T-helper 17 cell (primary cell): ENCODE measurements around the gene RAD51B. TPM values are rescaled to one million over a fixed set of nuclear protein-coding genes. Genes with fewer than 3 reads are reported as not detected.

Source experiments
- ATAC-seq: fragments of 150-1000 bp; cut with Tn5 transposase; 2 replicates; pipeline ENCODE4 v1.10.0; 2021; ENCODE audit warnings: mild to moderate bottlenecking, moderate library complexity
- DNase-seq, 3 donors: peaks; one replicate each; pipeline versions ENCODE4 v3.0.0 to v3.0.0-alpha.2; 2020 to 2021
- H3K9me3 ChIP-seq: one replicate; pipeline ENCODE4 v1.7.0; 2013; ENCODE audit warnings: low read length, mild to moderate bottlenecking; ENCODE audit not compliant: control insufficient read depth, poor library complexity, severe bottlenecking
- H3K27ac Mint-ChIP-seq: one replicate; pipeline ENCODE4 v1.8.0; 2022; ENCODE audit warnings: mild to moderate bottlenecking, moderate library complexity, mixed read lengths
- H3K27me3 Mint-ChIP-seq: one replicate; pipeline ENCODE4 v1.8.0; 2022; ENCODE audit warnings: mixed read lengths
- H3K36me3 Mint-ChIP-seq: one replicate; pipeline ENCODE4 v1.8.0; 2022; ENCODE audit warnings: low read depth, mixed read lengths
- H3K4me1 Mint-ChIP-seq: one replicate; pipeline ENCODE4 v1.8.0; 2022; ENCODE audit warnings: mild to moderate bottlenecking, mixed read lengths
- H3K4me3 Mint-ChIP-seq: one replicate; pipeline ENCODE4 v1.8.0; 2022; ENCODE audit warnings: mild to moderate bottlenecking, moderate library complexity, mixed read lengths
- total RNA-seq, 4 donors: library from RNA in 2 of 4; stranded (reverse) in 2 of 4; gene quantifications; one replicate each; pipeline ENCODE4 v1.2.3 and lab custom pipeline; 2022 to 2026

RAD51B gene
- total RNA-seq, 2 donors from 2014 or later = 17.0 to 20.7 TPM

DNA sequence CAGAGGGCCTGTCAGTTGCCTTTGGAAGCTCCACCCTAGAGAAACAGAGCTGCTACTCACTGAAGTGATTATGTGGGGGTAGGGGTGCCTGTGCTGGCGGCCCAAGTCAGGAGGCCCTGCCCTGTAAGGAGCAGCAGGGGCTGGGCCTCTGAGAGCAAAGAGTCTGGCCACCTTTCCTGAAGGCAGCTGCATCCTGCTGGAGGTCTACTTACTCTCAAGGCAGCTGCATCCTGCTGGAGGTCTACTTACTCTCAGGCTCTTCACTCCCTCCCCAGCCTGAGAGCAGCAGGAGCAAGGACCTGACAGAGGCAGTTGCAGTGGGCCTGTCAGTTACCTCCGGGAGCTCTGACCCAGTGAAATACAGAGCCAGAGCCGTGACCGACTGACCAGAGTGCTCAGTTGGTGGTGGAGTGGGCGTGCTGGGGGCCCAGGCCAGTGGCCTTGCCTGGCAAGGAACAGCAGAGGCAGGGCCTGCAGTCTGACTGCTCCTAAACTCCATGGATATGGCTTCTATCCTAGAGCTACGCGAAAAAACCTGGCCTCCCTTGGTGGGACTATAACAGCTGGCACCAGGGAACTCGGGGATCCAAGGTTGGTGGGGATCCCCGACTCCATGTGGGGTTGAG, 32.3 kb downstream of the RAD51B start:
- Mint-ChIP-seq H3K27ac (peak overlapping the region; percentile 1), H3K4me1 (peaks cover 9% of the 10 kb centered on the region), H3K27me3 (no peaks in the 10 kb centered on the region), H3K4me3 (no peak overlapping the region), H3K36me3 (peaks cover 2% of the 10 kb centered on the region)
- DNase-seq (no peak), ATAC-seq (no peak)
- H3K9me3 ChIP-seq = peaks cover 4% of the 10 kb centered on the region

DNA sequence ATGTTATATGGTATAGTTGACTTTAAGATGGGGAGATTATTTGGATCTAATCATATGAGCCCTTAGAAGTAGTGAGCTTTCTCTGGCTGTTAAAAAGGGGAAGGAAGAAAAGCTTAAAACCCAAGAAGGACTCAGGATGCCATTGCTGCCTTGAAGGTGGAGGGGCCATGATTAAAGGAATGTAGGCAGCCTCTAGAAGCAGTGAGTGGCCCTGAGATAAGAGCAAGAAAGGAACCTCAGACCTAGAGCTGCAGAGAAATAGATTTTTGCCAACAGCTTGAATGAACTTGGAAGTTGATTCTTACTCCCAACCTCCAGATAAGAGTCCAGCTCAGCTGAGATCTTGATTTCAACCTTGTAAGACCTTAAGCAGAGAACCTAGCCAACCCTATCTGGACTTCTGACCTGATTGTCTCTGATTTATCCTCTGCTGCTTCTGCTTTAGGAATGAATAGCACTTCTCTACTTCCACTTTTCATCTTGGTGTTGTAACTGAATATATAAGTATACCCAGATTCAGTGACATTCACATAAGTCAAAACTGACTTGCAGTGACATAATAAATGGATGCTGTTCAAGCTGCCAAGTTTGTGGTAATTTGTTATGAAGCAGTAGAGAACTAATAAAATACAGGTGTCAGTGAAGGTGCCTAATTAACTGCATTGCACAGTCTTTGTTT, 33.5 kb downstream of the RAD51B start:
- no peak overlapping the region for H3K4me3 Mint-ChIP-seq
- H3K4me1 Mint-ChIP-seq = peaks cover 9% of the 10 kb centered on the region
- peaks cover 4% of the 10 kb centered on the region for H3K9me3 ChIP-seq
- ATAC-seq = peak; percentile 32
- peaks cover 3% of the 10 kb centered on the region for H3K36me3 Mint-ChIP-seq
- no peak for DNase-seq
- H3K27ac Mint-ChIP-seq = no peak overlapping the region
- no peaks in the 10 kb centered on the region for H3K27me3 Mint-ChIP-seq

DNA sequence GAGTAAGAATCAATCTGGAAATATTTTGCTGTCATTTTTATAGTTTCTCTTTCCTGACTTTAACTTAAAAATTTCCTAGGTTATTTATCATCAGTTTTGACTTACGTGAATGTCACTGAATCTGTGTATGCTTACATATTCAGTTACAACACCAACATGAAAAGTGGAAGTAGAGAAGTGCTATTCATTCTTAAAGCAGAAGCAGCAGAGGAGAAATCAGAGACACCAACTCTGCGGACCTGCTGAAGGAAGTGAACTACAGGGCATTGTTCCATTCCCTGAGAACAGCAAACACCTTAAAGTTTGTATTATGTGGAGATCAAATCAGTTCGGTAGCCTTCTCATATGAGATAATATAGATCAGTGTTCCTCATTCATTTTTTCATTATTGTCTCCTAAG, 34.1 kb downstream of the RAD51B start:
- no peak for ATAC-seq
- no peaks in the 10 kb centered on the region for H3K9me3 ChIP-seq
- Mint-ChIP-seq H3K4me1 (peaks cover 9% of the 10 kb centered on the region), H3K4me3 (no peak overlapping the region), H3K36me3 (peaks cover 6% of the 10 kb centered on the region), H3K27ac (no peak overlapping the region), H3K27me3 (no peaks in the 10 kb centered on the region)
- no peak for DNase-seq

DNA sequence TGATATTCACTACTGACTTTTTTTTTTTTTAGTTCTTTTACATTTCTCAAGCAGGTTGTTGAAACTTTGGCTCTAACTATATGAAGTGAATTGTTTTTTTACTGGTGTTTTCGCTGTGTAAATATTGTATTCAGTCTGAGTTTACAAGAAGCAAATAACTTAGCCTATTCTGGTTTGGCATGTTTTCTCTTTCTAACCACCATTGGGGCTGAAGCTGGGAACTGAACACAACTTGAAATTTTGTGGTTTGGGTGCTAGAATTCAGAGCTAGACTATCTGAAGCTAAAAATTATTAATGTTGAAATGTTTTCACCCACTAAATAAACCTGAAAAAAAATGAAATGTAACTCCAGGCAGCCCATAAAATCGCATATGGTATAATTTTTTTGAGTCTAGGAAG, 37.2 kb downstream of the RAD51B start:
- H3K27ac Mint-ChIP-seq = no peak overlapping the region
- no peak for ATAC-seq
- peaks cover 4% of the 10 kb centered on the region for H3K36me3 Mint-ChIP-seq
- H3K4me3 Mint-ChIP-seq = no peak overlapping the region
- H3K27me3 Mint-ChIP-seq = no peaks in the 10 kb centered on the region
- no peak for DNase-seq
- no peaks in the 10 kb centered on the region for H3K9me3 ChIP-seq
- H3K4me1 Mint-ChIP-seq = no peaks in the 10 kb centered on the region

DNA sequence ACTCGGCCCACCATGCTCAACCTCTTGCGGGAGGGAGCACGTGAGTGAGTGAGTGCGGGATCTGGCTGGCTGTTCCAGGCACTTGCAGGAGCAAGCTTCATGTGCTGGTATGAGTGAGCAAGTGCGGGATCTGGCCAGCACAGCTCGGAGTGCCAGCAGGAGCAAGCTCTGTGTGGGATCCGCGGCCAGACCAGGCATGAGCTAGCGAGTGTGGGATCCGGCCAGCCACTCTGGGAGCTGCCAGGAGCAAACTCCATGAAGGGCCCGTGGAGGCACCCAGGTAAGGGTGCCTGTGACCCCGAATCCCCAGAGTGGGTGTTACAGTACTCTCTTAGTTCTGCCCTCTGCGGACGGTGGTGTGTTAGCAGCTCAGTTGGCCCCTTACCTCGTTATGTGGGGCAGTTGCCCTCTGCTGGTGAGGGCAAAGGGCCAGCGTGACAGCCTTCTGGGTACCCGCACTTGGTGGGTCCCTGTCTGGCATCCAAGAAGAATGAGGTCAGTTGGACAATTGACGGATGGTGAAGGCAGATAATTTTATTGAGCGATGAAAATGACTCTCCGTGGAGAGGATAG, 38.3 kb downstream of the RAD51B start:
- H3K36me3 Mint-ChIP-seq = peaks cover 4% of the 10 kb centered on the region
- DNase-seq (no peak), ATAC-seq (no peak)
- no peaks in the 10 kb centered on the region for H3K27me3 Mint-ChIP-seq
- H3K27ac Mint-ChIP-seq = no peak overlapping the region
- H3K4me1 Mint-ChIP-seq = no peaks in the 10 kb centered on the region
- H3K4me3 Mint-ChIP-seq = no peak overlapping the region
- no peaks in the 10 kb centered on the region for H3K9me3 ChIP-seq

DNA sequence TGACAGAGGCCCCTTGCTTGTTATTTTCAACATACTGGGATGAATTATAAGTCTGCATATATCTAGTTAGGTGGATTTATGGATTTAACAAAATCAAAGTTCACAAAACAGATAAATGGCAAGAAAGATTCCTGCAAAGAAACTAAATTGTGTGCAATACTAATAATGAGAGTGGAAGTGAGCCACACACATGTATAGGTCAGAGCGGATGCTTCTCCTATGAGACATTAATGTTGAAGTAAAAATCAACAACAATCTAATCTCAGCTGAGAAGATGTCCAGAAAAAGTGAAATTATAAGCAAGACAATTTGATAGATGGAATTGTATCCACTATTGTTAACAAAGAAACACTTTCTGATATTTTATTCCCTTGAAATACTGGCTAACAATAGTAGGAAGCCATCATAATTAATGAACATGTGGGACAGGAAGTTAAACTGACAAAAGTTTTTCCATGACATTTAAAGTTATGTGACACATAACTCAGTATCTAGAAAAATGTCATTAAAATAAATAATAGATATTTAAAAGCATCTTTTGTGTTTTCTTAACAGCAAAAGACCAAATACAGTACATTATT, 39.7 kb downstream of the RAD51B start:
- peaks cover 7% of the 10 kb centered on the region for H3K36me3 Mint-ChIP-seq
- H3K27me3 Mint-ChIP-seq = no peaks in the 10 kb centered on the region
- DNase-seq = no peak
- H3K4me1 Mint-ChIP-seq = peaks cover 6% of the 10 kb centered on the region
- ATAC-seq = no peak
- H3K27ac Mint-ChIP-seq = no peak overlapping the region
- H3K9me3 ChIP-seq = no peaks in the 10 kb centered on the region
- no peak overlapping the region for H3K4me3 Mint-ChIP-seq

DNA sequence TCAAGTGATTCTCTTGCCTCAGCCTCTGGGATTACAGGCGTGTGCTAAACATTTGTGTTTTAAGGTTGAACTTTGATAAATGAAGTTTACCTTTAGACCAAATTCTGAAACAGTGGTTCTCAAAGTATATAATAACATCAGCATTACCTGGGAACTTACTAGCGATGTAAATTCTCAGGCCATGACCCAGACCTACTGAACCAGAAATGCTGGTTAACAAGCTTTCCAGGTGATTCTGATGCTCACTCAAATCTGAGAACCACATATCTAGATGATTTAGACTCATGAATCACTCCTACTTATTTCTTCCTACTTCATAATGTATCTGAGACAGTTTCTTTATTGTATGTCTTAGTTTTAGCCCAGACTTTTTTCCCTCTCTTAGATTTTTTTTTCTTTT, 43.6 kb downstream of the RAD51B start:
- Mint-ChIP-seq H3K4me3 (no peak overlapping the region), H3K27me3 (no peaks in the 10 kb centered on the region), H3K36me3 (peaks cover 13% of the 10 kb centered on the region), H3K4me1 (peaks cover 6% of the 10 kb centered on the region), H3K27ac (no peak overlapping the region)
- no peaks in the 10 kb centered on the region for H3K9me3 ChIP-seq
- DNase-seq (no peak), ATAC-seq (no peak)

DNA sequence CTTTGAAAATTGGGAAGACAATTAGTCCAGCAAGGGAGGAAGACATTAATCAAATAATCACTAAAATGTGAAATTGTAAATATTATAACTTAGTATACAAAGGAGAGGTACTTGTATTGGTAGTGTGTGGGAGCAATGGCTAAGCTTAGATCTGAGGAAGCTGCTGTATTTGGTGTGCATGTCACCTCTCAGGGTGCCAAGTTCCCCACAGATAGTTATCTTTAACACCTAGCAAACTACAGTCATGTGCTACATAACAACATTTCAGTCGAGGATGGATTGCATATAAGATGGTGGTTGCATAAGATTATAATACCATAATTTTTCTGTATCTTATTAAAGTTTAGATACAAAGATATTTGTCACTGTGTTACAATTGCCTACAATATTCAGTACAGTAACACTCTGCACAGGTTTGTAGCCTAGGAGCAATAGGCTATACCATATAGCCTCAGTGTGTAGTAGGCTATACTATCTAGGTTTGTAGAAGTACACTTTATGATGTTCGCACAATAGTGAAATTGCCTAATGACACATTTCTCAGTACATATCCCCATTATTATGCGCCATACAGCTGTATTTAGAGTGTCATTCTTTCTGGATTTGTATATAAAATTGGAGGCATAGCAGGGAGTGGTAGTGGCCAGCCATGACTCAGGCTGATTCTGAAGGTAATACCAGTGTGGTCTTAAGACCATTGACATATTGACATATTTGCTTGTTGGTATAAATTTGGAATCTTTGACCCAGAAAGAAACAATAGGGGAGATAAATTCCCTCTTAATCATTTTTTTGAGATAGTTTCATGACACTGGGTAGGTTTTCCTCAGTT, 55.8 kb downstream of the RAD51B start:
- Mint-ChIP-seq H3K4me1 (no peaks in the 10 kb centered on the region), H3K27ac (no peak overlapping the region), H3K27me3 (no peaks in the 10 kb centered on the region), H3K4me3 (no peak overlapping the region), H3K36me3 (peaks cover 2% of the 10 kb centered on the region)
- no peak for DNase-seq
- no peak for ATAC-seq
- H3K9me3 ChIP-seq = no peaks in the 10 kb centered on the region

DNA sequence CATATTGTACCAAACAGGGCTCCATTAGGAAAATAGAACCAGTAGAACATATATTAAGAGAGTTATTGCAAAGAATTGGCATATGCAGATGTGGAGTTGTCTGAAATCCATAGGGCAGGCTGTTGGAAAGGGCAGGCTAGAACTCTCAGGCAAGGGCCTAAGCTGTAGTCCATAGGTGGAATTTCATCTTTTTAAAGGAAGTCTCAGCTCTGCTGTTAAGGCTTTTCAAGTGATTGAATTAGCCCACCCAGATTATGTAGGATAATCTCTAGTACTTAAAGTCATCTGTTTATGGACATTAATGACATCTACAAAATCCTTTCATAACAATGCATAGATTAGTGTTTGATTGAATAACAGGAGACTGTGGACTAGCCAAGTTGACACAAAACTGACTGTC, 59.4 kb downstream of the RAD51B start:
- Mint-ChIP-seq H3K27ac (no peak overlapping the region), H3K27me3 (no peaks in the 10 kb centered on the region), H3K36me3 (no peaks in the 10 kb centered on the region), H3K4me1 (peaks cover 10% of the 10 kb centered on the region), H3K4me3 (no peak overlapping the region)
- H3K9me3 ChIP-seq = no peaks in the 10 kb centered on the region
- no peak for DNase-seq
- no peak for ATAC-seq

DNA sequence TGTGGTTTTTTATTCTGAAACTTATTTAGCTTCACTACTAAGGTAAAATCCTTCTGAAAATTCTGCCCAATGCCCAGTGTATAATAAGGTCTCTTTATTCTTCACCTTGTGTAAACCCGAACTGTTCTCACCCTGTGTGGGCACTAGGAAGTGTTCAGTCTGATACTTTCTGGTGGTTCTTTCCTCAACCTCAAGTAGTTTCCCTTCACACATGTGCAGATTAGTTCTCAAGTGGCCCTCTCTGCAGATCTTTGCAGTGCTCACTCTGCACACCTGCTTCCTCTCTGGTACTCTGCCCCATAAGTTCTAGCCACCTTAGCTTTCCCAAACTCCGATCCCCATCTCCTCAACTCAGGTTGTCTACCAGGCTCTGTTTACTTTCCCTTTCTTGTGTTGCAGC, 61.6 kb downstream of the RAD51B start:
- DNase-seq (no peak), ATAC-seq (no peak)
- Mint-ChIP-seq H3K4me3 (peak overlapping the region; percentile 43), H3K36me3 (no peaks in the 10 kb centered on the region), H3K4me1 (peaks cover 15% of the 10 kb centered on the region), H3K27ac (peak overlapping the region; percentile 66), H3K27me3 (no peaks in the 10 kb centered on the region)
- no peaks in the 10 kb centered on the region for H3K9me3 ChIP-seq

DNA sequence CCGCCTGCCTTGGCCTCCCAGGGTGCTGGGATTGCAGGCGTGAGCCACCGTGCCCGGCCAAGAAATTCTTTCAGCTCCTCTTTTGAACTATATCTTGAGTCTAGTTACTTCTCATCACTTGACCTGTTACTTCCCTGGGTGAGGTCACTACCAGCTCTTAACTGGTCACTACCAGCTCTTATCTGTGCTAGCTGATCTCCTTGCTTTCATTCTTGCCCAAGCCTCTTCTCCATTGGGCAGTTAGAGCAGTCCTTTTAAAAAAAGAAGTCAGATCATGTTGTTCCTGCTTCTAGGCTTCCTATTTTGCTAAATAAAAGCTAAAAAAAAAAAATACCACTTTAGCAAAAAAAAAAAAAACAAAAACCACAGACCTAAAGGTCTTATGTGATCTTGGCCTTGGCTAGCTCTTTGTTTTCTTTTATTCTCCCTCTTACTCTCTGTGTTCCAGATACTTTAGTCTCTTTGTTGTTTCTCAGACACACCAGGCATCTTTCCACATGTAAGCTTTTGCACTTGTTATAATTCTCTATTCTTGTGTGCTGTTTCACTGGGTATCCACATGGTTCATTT, 63.5 kb downstream of the RAD51B start:
- H3K36me3 Mint-ChIP-seq = peaks cover 3% of the 10 kb centered on the region
- H3K9me3 ChIP-seq = no peaks in the 10 kb centered on the region
- ATAC-seq = no peak

DNA sequence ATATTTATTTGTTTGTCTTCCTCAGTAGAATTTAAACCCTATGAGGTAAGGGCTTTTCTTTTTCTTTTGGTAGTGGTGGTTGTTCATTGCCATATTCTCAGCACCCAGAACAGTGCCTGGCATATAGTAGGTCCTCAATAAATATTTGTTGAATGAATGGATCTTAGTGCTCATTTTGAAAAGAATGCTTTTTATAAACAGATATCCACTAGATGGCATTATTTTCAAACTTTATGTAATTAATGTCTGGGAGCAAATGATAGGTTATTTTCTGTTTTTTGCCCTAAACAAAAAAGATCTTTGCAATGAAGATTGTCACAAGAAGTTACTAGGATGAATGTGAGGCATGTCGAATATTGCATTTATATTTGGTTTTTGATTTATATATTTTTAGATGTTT, 64.1 kb downstream of the RAD51B start:
- Mint-ChIP-seq H3K4me3 (no peak overlapping the region), H3K27ac (no peak overlapping the region), H3K27me3 (no peaks in the 10 kb centered on the region), H3K36me3 (peaks cover 3% of the 10 kb centered on the region), H3K4me1 (peaks cover 15% of the 10 kb centered on the region)
- DNase-seq (no peak), ATAC-seq (no peak)
- H3K9me3 ChIP-seq = no peaks in the 10 kb centered on the region

More for the DNA sequence above, 63.5 kb downstream of the RAD51B start:
- H3K27me3 Mint-ChIP-seq = no peaks in the 10 kb centered on the region
- H3K4me1 Mint-ChIP-seq = peaks cover 15% of the 10 kb centered on the region
- H3K27ac Mint-ChIP-seq = no peak overlapping the region
- DNase-seq = no peak
- no peak overlapping the region for H3K4me3 Mint-ChIP-seq

DNA sequence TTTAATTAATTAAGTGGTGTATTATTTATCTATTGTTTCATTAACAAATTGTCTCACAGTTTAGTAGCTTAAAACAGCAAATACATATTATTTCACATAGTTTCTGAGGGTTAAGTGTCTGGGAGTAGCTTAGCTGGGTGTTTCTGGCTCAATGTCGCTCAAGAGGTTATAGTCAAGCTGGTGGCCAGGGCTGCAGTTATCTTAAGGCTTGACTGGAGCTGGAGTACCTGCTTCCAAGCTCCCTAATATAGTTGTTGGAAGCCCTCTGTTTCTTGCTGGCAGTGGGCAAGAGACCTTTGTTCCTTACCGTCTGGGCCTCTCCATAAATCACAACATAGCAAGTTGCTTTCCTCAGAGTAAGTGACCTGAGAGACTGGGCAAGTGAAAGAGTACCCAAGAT, 66.6 kb downstream of the RAD51B start:
- Mint-ChIP-seq H3K27me3 (no peaks in the 10 kb centered on the region), H3K4me3 (no peak overlapping the region), H3K36me3 (peaks cover 3% of the 10 kb centered on the region), H3K4me1 (peaks cover 12% of the 10 kb centered on the region), H3K27ac (no peak overlapping the region)
- ATAC-seq (no peak), DNase-seq (no peak)
- no peaks in the 10 kb centered on the region for H3K9me3 ChIP-seq
